GM21529 (cell line): ENCODE data around the gene BCAR3.
"Not testable (repeated sequence)": the region's sequence is repeated elsewhere in the genome, so short reads cannot be mapped to it uniquely, and the experiment has no call there.

Experiments
- ATAC-seq: cut with Tn5 transposase; IDR thresholded peaks from one replicate; pipeline ENCODE4 v1.9.1; 2021; ENCODE audit not compliant: unreplicated experiment

The BCAR3 gene

DNA sequence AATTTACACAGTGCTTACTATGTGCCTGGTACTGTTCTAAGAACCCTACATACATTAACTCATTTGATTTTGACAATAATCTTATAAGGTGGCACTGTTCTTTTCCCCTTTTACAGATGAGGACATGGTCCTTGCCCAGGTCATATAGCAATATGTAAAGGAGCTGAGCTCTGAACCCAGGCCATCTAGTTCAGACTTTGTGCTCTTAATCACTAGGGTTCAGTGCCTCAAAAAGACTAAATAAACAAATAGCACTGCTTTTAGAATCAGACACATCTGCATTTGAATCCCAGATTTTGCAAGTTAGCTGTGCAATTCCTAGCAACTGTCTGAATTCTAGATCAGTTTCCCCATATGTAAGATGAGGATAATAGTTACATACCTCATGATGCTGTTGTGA lies 8.7 kb upstream of the BCAR3 start:
- ATAC-seq = no peak

DNA sequence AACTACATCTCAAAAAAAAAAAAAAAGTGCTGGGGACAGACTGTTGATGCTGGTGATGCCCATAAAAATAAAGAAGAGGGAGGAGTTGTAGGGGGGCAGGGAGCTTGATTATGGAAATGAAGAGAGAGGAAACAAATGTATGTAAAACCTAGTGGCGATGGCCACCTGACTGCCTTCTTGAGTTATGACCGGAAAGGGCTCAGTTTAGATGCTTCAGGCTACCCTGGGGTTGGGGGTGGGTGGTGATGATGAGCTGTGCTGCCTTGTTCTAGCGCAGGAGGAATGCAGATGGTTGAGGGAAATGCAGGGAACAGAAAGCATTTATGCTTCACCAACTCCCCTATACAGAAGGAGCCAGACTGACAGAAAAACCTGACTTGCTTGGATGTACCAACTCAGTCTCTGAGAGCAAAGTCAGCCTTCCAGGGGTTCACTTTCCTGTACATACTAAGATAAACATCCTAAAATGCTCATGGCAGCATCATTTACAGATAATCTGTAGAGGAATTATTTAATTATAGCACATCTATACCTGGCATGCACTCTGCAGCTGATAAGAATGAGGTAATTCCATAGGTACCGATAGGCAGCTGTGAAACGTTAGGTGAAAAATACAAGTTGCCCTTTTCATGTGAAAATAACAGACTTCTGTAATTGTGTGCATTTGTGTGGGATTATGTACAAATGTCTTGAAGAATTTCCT lies 8.0 kb upstream of the BCAR3 start:
- ATAC-seq = no peak

DNA sequence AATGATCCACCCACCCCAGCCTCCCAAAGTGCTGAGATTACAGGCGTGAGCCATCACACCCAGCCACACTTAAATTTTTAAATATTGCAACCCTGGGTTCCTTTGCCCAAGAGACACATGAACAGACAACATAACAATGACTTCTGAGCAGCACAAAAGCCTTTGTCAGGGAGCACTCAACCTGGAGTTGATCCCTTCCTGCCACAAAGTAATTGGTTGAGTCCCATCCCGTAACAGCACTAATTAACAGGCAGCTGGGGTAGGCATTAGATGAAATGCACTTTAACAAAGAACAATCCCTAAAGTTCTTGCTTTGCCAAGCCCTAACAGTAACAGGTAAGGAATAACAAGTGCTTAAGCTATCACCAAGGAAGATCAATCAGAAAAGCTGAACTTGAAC lies 5.9 kb upstream of the BCAR3 start:
- no peak for ATAC-seq

DNA sequence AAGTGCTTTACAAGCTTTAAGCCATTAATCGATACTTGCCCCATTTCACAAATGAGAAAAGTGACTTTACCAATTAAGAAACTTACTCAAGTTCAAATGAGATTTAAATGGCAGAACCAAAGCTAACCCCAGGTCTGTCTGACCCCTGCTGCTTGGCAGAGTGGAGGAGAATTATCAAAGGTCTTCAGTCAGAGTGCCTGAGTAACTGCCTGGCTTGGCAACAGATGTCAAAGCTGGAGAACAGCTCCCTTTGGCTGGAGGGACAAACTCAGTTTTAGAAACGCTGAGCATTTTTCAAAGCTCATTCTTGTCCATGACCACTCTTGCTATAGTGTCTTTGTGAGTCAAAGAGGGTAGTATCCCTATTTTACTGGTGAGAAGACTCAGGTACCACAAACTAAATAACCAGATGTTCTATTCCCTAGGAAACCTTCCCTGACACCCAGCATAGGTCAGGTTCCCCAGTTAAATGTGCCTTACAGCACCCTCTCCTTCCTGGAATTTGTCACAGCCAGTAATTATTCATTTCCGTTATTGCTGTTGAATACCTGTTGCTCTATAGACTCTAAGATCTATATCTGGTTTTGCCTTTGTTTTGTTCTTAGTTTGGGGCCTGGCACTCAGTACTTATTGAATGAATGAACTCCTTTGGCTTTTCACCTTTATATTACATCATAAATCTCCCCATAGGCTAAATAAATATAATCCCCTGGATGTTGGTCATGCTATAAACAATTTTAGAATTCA lies 5.0 kb upstream of the BCAR3 start:
- no peak for ATAC-seq

DNA sequence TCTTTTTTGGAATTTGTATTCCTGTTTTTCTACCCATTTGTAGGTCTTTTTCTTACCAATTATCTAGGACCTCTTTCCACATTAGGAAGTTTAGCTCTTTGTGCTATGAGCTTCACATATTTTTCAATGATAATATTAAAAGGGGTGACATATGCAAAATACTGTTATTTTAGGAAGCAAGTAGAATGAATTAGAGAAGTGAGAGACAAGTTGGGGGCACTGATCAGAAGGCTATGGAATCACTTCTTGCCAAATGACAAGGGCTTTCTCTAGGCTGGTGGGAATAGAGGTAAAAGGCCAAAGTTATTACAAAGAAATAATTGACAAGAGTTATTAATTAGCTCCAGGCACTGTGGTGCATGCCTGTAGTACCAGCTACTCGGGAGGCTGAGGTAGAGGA lies 4.3 kb upstream of the BCAR3 start:
- no peak for ATAC-seq

DNA sequence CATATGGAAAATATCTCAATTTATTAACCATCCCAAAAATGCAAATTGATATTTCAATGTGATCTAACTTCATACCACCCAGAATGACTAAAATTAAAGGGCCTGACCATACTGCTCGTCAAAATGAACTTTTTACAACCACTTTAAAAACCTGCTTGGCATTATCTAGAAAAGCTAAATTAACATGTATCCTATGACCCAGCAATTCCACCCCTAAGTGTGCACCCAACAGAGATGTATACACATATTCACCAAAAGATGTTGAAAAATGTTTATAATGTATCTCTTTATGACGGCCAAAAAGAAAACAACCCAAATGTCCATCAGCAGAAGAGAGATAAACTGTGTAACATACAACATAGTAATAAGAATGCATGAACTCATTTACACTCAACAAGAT lies 1.6 kb upstream of the BCAR3 start:
- no peak for ATAC-seq

DNA sequence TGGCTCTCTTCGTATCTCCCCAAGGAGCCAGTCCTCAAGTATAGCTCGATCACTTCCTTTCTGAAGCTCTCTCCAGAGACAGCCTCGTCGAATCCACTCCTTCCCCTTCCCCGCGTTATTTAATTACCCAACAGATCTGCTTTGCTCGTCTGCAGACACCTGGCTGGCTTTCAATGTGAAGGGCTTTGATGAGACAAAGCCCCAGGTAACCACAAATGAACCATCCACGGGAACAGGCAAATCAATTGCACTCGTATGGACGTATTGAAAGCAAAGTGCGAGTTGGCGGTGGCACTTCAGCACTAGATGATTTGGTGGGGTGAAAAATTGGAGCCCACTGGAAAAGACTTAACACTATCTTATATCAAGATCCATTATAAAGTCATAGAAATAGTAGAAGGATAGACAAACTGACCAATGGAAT lies 364 bp upstream of the BCAR3 start:
- no peak for ATAC-seq

DNA sequence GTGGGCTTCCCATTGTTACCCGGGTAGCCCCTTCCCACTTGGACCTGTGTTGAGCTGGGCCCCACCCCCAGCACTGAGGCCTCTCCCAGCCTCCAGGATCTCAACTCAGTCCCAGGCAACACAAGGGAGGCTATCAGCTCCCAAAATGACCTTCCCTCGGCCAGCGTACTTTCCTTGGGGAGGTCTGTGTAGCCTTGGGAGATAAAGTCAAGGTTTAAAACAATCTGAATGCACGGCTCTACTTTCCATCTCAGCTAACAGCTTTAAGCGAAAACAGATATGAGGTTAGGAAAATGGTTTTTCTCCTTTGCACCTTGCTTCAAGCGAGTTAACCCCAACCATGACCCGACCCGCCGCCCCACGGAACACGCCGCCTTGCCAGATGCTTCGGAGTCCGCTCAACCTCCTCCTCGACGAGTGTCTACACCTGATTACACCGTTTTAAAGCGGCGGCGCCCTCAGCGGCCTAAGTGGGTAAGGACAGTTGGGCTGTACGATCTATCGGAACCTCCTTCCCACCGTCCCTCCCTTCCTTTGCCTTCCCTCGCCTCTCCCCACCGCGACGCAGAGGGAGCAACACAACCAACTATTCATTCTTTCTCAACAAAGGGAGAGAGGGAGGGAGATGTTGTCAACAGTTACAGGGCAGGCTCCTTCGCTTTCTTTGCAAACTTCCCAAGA lies 1.1 kb downstream of the BCAR3 start:
- ATAC-seq = peak; percentile 76

DNA sequence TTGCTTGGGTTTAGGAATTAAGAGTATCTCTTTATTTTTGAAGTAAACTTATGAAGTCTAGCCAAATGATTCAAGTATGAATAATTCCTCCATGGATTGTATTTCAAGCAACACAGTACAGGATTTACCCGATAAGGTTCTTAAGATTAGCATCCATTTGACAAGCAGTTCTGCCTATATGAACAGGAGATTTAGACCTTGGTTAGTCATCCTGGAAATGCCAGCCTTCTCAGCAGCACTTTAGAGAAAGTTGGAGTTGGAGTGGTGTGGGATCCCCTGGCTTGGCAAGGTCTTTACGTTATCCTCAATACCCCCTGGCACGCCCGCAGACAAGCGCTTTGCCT lies 1.6 kb downstream of the BCAR3 start:
- no peak for ATAC-seq

DNA sequence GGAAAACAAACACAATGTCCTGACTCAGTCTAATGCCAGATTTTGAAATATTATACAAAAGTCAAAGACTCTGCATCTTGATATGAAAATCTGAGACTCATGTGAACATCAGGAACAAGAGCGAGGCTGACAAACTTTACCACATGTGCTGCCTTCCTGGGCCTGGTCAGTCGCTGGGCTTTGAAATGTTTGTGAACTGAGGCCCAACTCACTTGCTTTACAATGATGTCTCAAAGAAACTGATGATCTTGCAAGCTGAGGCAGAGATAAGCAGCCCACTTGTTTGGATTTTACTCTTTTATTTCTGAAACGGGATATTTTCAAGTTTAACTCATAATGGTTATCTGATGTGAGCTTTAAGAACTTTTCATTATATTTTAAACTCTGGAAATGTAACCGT lies 2.1 kb downstream of the BCAR3 start:
- ATAC-seq = no peak

DNA sequence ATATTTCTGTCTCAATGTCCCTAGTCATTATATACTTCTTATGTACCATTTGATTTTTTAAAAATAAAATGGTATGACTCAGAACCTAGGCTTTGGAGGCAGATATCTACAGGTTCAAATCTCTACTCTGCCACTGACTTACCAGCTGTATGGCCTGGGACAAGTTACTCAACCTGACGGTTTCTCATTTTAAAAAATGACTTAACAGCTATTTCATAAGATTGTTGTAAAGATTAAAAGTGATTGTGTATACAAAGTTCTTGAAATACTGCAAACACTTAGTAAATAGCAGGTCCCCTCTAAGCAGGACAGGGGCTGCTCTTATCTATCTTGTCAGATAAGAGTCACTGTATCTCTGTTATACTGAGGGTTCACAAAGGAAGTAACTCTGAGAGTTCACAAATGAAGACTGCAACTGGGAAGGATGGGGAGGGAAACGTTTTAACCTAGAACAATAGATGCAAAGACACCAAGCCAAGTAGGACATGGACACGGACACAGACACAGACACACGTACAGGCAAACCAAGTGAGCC lies 2.6 kb downstream of the BCAR3 start:
- no peak for ATAC-seq

DNA sequence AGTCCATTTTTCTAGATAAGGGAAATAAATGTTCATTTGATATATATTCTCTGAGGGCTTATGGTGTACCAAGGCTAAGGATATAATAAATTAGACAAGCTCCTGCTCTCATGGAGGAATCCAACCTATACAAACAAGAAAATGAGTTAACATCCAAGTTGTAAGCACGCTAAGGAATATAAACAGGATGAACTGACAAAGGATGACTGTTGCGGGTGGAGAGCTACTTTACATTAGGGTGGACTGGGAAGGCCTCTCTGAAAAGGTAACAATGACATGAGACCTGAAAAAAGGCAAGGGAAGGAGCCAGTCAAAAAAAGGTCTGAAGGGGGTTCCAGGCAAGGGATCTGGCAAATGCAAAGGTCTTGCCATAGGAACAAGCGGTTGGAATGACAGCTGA lies 3.1 kb downstream of the BCAR3 start:
- no peak for ATAC-seq

DNA sequence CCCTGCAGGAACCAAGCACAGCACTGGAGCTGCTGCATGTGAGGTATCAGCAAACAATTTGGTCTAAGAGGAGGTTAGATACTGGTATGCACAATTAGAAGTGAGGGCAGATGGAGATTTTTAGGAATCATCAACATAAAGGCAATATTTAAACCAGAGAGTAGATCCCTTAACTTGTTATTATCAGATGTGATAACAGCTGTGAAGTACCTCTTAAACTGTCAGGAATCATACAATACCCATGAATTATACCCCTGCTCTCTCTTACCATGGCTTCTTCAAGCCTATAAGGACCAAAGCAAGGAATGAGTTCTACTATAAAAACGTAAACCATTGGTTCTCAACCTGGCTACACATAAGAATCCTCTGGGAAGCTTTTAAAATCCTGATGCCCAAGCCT lies 3.9 kb downstream of the BCAR3 start:
- no peak for ATAC-seq

DNA sequence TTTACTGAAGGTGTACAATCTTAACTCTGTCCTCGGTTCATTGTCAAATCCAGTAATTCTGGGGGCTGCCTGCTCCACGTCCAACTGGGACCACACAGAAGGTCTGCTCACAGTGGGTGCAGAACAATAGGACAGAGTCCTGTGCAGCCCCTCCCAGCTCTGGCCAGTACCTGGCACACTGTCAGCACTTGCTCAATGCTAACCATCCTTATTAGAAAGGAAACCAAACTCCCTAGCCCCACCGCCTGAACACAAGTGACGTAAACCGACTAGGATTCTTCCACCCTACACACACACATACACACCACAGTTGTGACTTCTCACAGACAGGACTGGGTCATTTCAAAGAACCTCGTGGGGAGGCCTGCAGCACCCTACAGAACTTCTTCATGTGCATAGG lies 5.2 kb downstream of the BCAR3 start:
- ATAC-seq = no peak

DNA sequence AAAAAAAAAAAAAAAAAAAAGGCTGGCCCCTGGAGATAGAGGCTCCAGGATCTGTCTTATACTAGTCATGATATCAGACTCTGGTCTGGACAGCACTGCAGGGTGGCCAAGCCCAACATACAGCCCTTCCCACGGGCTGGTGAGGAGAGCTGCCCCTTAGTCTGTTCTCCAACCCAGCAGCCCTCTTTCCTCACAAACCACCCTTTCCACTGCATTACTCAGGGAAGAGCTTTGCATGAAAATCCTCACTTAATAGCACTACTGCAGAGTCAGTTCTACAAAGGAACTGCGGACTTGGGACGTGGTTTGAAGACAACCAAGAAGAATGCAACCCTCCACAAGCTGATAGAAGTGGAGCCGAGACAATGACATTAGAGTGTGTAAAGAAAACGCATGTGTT lies 5.7 kb downstream of the BCAR3 start:
- ATAC-seq = no peak

DNA sequence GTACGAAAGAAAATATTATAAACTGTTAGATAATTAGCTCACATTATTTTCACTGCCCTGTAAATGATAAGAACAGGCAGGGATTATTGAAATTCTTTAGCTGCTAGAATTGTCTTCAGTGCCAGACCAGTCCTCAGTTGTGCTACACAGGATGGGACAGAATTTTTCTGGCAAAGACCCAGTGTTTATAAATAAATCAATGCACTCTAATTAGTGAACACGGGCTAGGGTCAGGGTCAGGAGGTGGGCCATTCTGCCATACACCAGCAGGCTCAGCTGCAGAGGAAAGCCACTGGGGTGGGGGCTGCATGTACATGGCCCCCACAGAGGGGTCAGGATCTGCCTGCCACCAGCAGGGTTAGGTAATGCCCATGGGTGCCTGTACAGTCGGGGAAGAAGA lies 6.4 kb downstream of the BCAR3 start:
- no peak for ATAC-seq

DNA sequence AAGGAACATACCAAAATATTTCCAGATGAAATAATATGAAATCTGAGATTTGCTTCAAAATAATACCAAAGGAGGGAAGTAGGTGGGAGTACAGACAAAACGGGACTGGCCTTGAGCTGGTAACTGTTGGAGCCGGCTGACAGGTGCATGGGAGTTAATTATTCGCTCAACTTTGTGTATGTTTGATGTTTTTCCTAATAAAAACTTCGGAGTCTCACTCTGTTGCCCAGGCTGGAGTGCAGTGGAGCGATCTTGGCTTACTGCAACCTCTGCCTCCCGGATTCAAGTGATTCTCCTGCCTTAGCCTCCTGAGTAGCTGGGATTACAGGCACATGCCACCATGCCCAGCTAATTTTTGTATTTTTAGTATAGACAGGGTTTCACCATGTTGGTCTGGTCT lies 7.6 kb downstream of the BCAR3 start:
- not testable (repeated sequence) for ATAC-seq

DNA sequence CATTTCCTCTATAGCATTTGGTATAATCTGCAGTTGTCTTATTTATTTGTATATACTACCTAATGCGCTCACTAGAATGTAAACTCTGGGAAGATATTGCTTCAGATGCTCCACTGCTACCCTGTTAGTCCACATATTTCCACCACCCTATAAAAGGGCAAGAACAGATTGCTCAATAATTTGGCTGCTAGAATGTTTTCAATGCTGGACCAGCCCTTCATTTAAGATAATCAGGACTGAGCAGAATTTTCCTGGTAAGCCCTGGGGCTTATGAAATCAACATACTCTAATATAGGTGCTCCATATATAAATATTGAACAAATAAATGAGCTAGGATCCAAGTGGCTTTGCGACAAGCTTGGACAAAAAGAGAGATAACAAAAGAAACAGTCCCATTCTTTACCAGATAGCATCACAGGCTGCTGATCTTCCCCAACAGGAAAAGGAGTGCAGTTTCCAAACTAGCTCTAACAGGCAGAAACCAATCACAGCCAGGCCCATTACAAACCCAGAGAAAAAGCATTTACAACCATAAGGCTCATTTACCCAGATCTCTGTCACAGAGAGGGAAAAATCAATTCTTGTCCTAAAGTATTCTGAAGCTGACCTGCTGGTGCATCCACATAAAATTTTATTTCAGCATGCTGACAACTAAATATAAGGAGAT lies 8.3 kb downstream of the BCAR3 start:
- ATAC-seq = no peak

DNA sequence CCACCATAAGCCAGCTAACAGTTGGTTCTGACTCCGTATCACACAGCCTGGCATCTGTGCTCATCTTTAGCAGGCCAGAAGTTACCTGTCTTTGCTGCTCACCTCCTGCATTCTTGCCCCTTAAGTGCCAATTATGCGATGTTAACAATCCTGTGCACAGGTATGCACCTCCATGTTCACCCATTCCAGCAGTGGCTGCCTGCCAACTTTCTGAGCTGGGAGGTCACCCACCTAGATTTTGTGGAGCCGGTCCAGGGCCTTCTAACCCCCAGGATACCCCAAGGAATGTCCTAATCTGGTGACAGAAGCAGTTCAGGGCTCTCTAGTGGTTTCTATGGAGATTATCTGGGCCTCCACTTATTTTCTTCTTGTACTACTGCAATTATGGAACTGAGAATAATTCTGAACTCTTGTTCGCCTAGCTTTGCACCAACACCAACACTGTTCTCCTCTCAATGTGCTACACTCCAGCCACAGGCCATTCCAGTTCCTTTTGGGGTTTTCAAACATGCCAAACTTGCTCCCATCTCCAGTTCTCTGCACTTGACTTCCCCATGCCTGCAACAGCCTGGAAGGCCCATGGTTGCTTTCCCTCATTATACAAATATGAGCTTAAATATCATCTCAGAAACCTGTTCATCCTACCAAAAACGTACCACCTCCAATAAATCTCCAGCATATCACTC lies 9.0 kb downstream of the BCAR3 start:
- no peak for ATAC-seq

DNA sequence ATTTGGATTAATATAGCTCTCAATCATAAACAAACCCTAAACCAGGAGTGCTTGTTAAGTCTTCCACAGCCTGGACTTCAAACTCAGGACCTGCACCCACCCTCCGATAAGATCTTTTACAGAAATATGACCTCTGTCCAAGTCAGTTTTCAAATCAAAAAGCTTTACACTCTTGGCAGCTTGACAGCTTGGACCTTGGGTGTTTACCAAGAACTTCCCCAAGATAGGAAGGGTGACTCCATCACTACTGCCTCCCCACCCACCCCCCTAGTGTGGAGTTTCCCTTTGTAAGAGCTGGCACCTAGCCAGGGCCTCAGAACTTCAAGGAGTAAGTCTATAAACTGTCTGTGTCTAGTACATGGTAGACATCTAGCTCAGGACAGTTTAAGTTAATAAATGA lies 9.6 kb downstream of the BCAR3 start:
- ATAC-seq = no peak

DNA sequence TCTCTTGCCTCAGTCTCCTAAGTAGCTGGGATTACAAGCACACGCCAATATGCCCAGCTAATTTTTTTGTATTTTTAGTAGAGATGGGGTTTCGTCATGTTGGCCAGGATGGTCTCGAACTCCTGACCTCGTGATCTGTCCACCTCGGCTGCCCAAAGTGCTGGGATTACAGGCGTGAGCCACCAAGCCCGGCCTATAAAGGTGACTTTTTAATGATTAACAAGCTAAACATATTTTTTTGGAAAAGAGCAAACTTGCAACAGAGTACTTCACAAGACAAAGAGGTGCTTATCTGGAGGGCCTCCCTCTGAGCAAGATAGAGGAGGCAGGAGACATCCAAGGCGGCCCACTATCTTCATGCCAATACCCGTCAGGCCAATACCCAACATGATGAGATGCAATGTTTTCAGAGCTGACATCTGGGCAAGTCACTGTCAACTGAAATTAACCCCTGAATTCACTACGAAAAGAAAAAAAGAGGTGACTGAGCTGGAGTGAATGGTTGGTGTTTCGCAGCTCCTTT lies 10.5 kb downstream of the BCAR3 start:
- no peak for ATAC-seq
